Breast epithelium (tissue), 4 donors: Measurements from ENCODE around the gene GSTM1. TPM values are rescaled to one million over a fixed set of nuclear protein-coding genes. Genes with fewer than 3 reads are reported as not detected.

ENCODE experiments used
- DNase-seq, 2 donors: peaks; one replicate each; pipeline ENCODE4 v3.0.0-alpha.2; 2019; ENCODE audit warnings: low spot score in 2 of 2
- H3K27ac ChIP-seq, 2 donors: fragments of 200-600 bp; sonication (generic) in 1 of 2; one replicate each; pipeline ENCODE4 v1.5.1; 2016 to 2019; ENCODE audit warnings: mild to moderate bottlenecking in 1 of 2
- H3K27me3 ChIP-seq, 2 donors: fragments of 200-600 bp; sonication (generic) in 1 of 2; one replicate each; pipeline versions ENCODE4 v1.5.1 to v1.6.0; 2017 to 2019; ENCODE audit warnings: control low read depth in 1 of 2, mild to moderate bottlenecking in 1 of 2
- H3K36me3 ChIP-seq: fragments of 200-600 bp; one replicate; pipeline ENCODE4 v1.5.1; 2019
- H3K4me1 ChIP-seq, 2 donors: fragments of 200-600 bp; sonication (generic); one replicate each; pipeline ENCODE4 v1.5.1; 2016 to 2019; ENCODE audit warnings: control low read depth in 1 of 2
- H3K4me3 ChIP-seq, 3 donors: fragments of 200-600 bp; sonication (generic); 1 replicate in 2 of 3; 2 replicates in 1 of 3; pipeline ENCODE4 v1.5.1; 2016 to 2019; ENCODE audit warnings: mild to moderate bottlenecking in 3 of 3, moderate library complexity in 2 of 3
- H3K9me3 ChIP-seq, 2 donors: fragments of 200-600 bp; sonication (generic) in 1 of 2; one replicate each; pipeline ENCODE4 v1.5.1; 2016 to 2019; ENCODE audit warnings: control low read depth in 1 of 2
- CTCF ChIP-seq, 3 donors: fragments of 450-650 bp; IDR thresholded peaks; one replicate each; pipeline ENCODE4 v1.5.1; 2016 to 2017; ENCODE audit warnings: antibody characterized with exemption in 3 of 3, mild to moderate bottlenecking in 3 of 3, moderate library complexity in 3 of 3
- POLR2A ChIP-seq: fragments of 450-650 bp; IDR thresholded peaks from one replicate; pipeline ENCODE4 v1.6.1; 2016; ENCODE audit warnings: antibody characterized with exemption, mild to moderate bottlenecking, moderate library complexity
- POLR2AphosphoS5 ChIP-seq, 3 donors: sonication (generic); formaldehyde crosslinking; IDR thresholded peaks; one replicate each; pipeline ENCODE4 v1.6.1; 2017; ENCODE audit warnings: antibody characterized with exemption in 3 of 3
- intact Hi-C: fragments of 100-400 bp; cut with DNase I; formaldehyde crosslinking; loops from one replicate; pipeline ENCODE4 v1.15.1; 2023; ENCODE audit warnings: low total_unique reads
- total RNA-seq, 3 donors: library from RNA; depleted of rRNA; stranded (reverse); fragments of >200 nt; gene quantifications; one replicate each; pipeline ENCODE4 v1.1.0, GENCODE V29; 2016

GSTM1 gene
- total RNA-seq, 3 donors from 2014 or later, result 33.8 TPM; not detected in 2

DNA sequence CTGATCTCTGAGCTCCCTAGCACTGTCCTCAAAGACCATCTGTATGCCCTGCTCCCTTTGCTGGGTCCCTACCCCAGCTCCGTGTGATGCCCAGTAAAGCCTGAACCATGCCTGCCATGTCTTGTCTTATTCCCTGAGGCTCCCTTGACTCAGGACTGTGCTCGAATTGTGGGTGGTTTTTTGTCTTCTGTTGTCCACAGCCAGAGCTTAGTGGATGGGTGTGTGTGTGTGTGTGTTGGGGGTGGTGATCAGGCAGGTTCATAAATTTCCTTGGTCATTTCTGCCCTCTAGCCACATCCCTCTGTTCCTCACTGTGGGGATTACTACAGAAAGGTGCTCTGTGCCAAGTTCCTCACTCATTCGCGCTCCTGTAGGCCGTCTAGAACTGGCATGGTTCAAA lies 30.1 kb downstream of the GSTM1 start:
- no peak for TF ChIP-seq CTCF (IDR thresholded peaks at IDR 0.05)
- no peak for TF ChIP-seq POLR2AphosphoS5 (IDR thresholded peaks at IDR 0.05)
- TF ChIP-seq POLR2A, result no peak
- Histone ChIP-seq H3K9me3 (no peaks in the 10 kb centered on the region), H3K4me3 (no peak overlapping the region), H3K27me3 (no peaks in the 10 kb centered on the region), H3K36me3 (no peaks in the 10 kb centered on the region), H3K27ac (no peak overlapping the region), H3K4me1 (no peaks in the 10 kb centered on the region)
- intact Hi-C loops, result no loop called here
- no peak for DNase-seq

DNA sequence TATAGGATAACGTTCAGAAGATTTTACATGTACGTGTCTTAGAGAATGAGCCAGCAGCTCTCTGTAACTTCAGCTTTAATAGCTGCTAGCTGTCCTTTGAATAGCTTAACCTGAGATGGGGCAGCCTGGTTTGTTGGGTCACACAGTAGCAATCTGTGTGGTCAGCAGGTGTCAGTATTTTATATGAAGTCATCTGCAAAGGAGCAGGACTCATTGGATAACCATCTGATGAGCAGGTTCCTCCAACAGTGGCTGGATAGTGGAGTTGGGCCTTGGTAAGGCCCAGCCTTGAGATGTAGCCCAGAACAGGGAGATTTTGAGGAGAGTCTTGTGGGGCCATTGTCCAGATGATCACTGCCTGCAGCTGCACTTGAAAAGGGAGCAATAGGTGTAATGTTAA lies 30.9 kb downstream of the GSTM1 start:
- H3K4me3 ChIP-seq, result no peak overlapping the region
- TF ChIP-seq POLR2A, result no peak
- no peak for TF ChIP-seq CTCF (IDR thresholded peaks at IDR 0.05)
- no peak for TF ChIP-seq POLR2AphosphoS5 (IDR thresholded peaks at IDR 0.05)
- no peak overlapping the region for H3K27ac ChIP-seq
- no peaks in the 10 kb centered on the region for H3K9me3 ChIP-seq
- DNase-seq, result no peak
- intact Hi-C loops, result no loop called here
- no peaks in the 10 kb centered on the region for H3K27me3 ChIP-seq
- H3K36me3 ChIP-seq, result no peaks in the 10 kb centered on the region
- H3K4me1 ChIP-seq, result no peaks in the 10 kb centered on the region

DNA sequence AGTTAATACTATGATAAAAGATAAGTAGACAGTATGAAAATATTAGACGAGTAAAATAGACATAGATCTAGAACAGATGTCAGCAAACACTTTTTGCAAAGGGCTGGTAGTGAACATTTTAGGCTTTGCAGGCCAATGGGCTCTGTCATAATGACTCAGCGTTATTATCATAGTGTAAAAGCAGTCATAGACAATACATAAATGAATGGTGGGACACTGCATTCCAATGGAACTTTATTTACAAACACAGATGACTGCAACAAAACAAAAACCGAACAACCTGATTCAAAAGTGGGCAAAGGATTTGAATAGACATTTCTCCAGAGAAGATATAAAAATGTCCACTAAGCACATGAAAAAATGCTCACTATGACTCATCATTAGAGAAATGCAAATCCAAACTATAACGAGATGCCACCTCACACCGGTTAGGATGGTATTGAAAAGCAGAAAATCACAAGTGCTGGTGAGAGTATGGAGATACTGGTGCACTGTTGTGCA lies 31.8 kb downstream of the GSTM1 start:
- intact Hi-C loops, result no loop called here
- Histone ChIP-seq H3K4me1 (no peaks in the 10 kb centered on the region), H3K9me3 (no peaks in the 10 kb centered on the region), H3K27me3 (no peaks in the 10 kb centered on the region), H3K36me3 (no peaks in the 10 kb centered on the region), H3K4me3 (no peak overlapping the region), H3K27ac (no peak overlapping the region)
- no peak for DNase-seq
- TF ChIP-seq POLR2AphosphoS5 (IDR thresholded peaks at IDR 0.05) (no peak), CTCF (IDR thresholded peaks at IDR 0.05) (no peak), POLR2A (no peak)

- Histone ChIP-seq H3K27ac (no peak overlapping the region), H3K9me3 (no peaks in the 10 kb centered on the region), H3K36me3 (no peaks in the 10 kb centered on the region), H3K27me3 (no peaks in the 10 kb centered on the region), H3K4me3 (no peak overlapping the region), H3K4me1 (no peaks in the 10 kb centered on the region)
- intact Hi-C loops, result no loop called here
- no peak for DNase-seq
- no peak for TF ChIP-seq CTCF (IDR thresholded peaks at IDR 0.05)
- TF ChIP-seq POLR2AphosphoS5 (IDR thresholded peaks at IDR 0.05), result no peak
- TF ChIP-seq POLR2A, result no peak
Measured at GRCh38 chr1:109721042-109721441, 33.4 kb downstream of the GSTM1 start.

DNA sequence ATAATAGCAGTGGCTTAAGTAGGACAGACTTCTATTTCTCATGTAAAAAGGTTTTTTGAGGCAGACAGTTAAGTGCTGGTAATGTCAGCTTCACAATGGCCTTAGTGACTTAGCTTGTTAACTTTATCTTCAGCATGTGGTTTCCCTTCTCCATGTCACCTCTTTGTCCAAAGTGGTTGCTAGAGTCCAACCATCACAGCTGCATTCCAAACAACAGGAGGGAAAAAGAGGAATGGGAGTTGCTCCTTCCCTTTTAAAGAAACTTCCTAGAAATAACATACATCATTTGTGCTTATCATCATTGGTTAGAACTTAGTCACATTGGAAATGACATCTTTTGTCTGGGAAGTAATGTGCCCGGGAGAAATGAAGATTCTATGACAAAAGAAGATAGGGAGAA lies 34.4 kb downstream of the GSTM1 start:
- Histone ChIP-seq H3K4me1 (no peaks in the 10 kb centered on the region), H3K4me3 (no peak overlapping the region), H3K9me3 (no peaks in the 10 kb centered on the region), H3K36me3 (no peaks in the 10 kb centered on the region), H3K27me3 (no peaks in the 10 kb centered on the region), H3K27ac (no peak overlapping the region)
- DNase-seq, result no peak
- intact Hi-C loops, result no loop called here
- TF ChIP-seq POLR2A (no peak), POLR2AphosphoS5 (IDR thresholded peaks at IDR 0.05) (no peak), CTCF (IDR thresholded peaks at IDR 0.05) (no peak)
